Epithelial cell of proximal tubule (primary cell): ENCODE results near the gene NCS1. TPM values are rescaled to one million over a fixed set of nuclear protein-coding genes. Genes with fewer than 3 reads are reported as not detected.

ENCODE experiments used
- DNase-seq: peaks from one replicate; pipeline ENCODE4 v3.0.0-alpha.2; 2011; ENCODE audit warnings: low read depth
- H3K4me3 ChIP-seq: 2 replicates; pipeline ENCODE4 v1.5.1; 2011; ENCODE audit warnings: low read depth, mild to moderate bottlenecking, low read length
- total RNA-seq: library from RNA; depleted of rRNA; stranded (reverse); fragments of >200 nt; gene quantifications from 2 replicates; pipeline ENCODE4 v1.2.3, GENCODE V29; 2015
- TF ChIP-seq, protein P1 (sequence below): conservative IDR thresholded peaks from 2 replicates; pipeline ENCODE4 v1.5.1; 2012; ENCODE audit warnings: low read depth, mild to moderate bottlenecking, low read length

NCS1 gene
- total RNA-seq, 1 donor from 2014 or later = 48.8 TPM

DNA sequence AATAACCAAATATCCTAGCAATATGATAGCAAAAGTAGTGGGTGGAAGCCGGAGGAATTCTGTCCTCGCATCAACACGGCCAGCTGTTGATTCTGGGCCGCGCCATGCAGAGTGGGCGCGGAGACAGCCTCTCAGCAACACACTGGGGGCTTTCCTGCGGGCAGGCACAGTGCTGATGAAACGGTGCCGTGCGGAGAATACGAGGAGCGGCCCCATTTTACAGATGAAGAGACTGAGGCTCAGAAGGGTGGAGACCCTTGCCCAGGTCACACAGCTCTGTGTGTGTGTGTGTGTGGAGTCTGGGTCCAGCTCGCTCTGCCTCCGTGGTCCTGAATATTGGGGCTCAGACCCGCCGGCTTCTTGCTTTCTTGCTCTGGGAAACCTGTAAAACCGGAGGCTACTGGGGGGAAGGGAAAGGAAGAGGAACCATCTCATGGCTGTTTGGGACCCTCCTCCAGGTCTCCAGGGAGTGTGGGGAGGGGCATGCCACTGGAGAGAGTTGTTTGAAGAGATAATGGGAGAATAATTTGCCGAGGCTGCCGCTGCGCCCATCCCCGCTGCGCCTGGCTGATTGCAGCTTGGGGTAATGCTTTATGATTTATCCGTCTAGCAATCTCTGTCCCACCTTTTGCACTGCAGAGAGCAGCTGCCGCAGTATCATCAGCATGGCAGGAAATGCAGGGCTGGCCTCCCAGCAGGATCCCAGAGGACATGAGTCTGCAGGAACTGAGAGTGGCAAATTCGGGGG is 36.6 kb downstream of the NCS1 start:
- DNase-seq = no peak
- no peak overlapping the region for H3K4me3 ChIP-seq
- TF ChIP-seq, protein P1, sequence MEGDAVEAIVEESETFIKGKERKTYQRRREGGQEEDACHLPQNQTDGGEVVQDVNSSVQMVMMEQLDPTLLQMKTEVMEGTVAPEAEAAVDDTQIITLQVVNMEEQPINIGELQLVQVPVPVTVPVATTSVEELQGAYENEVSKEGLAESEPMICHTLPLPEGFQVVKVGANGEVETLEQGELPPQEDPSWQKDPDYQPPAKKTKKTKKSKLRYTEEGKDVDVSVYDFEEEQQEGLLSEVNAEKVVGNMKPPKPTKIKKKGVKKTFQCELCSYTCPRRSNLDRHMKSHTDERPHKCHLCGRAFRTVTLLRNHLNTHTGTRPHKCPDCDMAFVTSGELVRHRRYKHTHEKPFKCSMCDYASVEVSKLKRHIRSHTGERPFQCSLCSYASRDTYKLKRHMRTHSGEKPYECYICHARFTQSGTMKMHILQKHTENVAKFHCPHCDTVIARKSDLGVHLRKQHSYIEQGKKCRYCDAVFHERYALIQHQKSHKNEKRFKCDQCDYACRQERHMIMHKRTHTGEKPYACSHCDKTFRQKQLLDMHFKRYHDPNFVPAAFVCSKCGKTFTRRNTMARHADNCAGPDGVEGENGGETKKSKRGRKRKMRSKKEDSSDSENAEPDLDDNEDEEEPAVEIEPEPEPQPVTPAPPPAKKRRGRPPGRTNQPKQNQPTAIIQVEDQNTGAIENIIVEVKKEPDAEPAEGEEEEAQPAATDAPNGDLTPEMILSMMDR = no peak

DNA sequence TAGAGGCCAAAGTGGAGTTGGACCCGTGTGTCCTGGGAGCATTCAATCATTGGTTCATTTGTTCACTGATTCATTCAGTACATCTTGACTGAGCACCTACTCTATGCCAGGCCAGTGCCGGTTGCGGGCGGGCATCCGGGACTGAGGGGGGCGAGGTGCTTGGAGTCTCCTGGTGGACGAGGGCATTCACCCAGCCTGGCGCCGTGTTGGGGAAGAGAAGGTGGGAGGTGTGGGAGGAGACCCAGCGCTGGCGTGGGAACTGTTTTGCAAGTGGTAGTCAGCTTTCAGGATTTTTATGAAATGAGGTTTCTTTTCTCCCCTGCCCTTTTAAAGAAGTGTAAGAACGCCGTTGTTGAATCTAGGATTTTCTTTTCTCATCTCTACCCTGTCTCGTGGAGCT is 37.2 kb downstream of the NCS1 start:
- TF ChIP-seq, protein P1 = no peak
- no peak for DNase-seq
- no peak overlapping the region for H3K4me3 ChIP-seq

DNA sequence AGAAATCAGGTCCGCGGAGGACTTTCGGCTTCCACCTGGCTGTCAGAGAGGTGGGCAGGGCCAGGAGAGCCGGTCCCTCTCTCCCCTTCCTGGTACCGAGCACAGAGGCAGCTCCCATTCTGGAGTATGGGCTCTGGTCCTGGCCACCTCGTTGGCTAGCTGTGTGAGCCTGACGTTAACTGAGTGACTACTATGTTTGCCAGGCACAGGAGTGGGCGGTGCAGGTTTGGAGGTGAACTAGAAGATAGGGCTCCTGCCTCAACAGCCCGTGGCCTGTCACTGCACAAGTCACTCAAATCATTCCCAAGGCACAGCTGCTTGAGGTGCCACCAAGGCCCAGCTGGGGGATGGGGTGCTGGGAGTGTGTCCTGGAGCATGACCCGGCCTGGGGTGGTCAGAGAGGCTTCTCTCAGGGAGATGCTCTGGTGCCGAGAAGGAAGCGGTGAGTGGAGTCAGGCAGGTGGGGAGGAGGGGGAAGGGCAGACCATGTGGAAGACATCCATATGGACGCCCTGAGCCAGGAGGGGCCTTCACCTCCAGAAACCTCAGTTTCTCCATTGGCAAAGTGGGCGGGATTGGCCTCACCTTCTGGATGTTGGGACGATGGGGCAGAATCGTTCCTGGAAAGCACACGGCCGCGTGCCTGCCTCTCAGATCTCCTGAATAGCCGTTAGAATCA is 39.5 kb downstream of the NCS1 start:
- TF ChIP-seq, protein P1 = no peak
- no peak for DNase-seq
- no peak overlapping the region for H3K4me3 ChIP-seq

DNA sequence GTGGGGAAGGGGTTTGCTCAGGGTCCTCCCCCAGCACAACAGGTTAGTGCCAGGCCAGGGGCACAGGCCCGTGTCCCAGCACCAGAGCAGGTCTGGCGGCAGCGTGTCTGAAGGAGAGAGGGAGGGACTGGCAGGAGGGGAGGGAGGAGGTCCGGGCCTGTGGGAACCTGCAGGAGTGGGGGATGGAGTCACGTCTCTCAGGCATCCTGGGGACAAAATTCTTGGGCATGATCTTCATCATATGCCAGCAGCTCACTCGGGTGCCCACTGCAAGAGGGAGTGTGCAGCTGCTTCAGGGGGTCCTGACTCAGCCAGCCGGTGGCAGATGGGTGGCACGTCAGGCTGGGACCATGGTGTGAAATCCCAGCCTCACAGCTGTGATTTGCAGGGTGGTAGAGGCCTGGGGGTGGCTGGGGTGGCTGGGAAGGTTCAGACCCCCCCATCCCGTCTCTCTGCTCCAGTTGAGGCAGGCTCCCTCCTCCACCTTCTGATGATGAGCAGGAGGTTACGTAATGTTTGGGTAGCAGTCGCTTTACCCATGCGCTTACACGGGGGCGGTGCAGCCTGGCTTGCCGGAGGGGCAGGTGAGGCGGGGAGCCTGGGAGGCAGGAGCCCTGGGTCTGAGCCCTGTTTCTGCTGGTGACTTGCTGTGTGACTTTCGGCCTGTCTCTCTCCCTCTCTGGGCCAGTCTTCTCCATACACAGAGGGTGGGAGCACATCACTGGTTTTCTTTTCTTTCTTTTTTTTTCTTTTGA is 40.5 kb downstream of the NCS1 start:
- H3K4me3 ChIP-seq = no peak overlapping the region
- no peak for DNase-seq
- TF ChIP-seq, protein P1 = no peak

DNA sequence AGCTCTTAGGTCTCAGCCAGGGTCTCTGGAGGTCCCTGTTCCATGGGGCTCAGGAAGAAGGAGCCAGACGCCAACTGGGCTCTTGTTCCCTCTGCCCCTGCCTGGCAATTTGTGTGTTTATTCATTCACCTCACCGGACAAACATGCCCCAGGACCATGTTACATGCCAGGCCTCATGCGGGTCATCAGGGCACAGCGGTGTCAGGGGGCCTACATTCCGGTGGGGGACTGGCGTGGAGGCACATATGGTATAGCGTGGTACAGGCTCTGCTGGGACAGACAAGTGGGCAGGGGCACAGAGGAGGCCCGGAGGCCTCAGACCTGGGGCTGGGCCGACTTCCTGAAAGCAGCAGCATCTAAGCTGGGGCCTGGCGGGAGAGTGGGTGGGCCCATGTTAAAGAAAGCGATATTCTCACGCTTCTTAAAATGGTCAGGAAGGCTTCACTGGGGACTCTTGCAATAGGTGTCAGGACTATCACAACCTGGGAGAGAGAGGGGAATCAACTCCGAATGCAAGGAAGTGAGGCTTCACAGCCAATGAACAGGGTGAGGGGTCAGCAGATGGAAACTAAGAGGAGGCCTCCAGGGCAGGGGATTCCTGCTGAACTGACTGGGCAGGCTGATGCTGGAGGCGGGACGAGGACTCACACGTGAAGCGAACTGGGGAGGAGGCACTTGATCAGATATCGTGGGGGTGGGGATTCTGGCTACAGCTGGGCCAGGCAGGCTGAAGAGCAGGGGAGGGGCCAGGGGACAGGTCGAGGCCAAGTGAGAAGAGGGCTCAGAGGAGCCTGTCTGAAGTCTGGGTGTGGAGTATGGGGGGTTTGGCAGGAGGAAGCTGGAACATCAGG is 41.9 kb downstream of the NCS1 start:
- no peak overlapping the region for H3K4me3 ChIP-seq
- TF ChIP-seq, protein P1 = no peak
- DNase-seq = no peak

- TF ChIP-seq, protein P1 = no peak
- DNase-seq = no peak
- H3K4me3 ChIP-seq = no peak overlapping the region
These were observed 42.7 kb downstream of the NCS1 start for GRCh38 chr9:130214776-130215340.
